Adrenal gland (tissue), 5 donors: ENCODE measurements around the gene FAM228A.

Source experiments
- POLR2A ChIP-seq, 2 donors: fragments of 450-650 bp; IDR thresholded peaks; one replicate each; pipeline ENCODE4 v1.6.1; 2017; ENCODE audit warnings: antibody characterized with exemption in 2 of 2, mild to moderate bottlenecking in 2 of 2, moderate library complexity in 1 of 2
- TF ChIP-seq, protein P1 (sequence below), 6 experiments: fragments of 450-650 bp in 4 of 6; fragments of 200-600 bp in 2 of 6; sonication (generic) in 1 of 6; IDR thresholded peaks; 1 replicate in 5 of 6; 2 replicates in 1 of 6; pipeline versions ENCODE4 v1.5.1 to v1.8.0; 2016 to 2021; ENCODE audit warnings: antibody characterized with exemption in 6 of 6, mild to moderate bottlenecking in 2 of 6, moderate library complexity in 1 of 6
- donor health status: DM: no; HTN: no; CAD: no.

DNA sequence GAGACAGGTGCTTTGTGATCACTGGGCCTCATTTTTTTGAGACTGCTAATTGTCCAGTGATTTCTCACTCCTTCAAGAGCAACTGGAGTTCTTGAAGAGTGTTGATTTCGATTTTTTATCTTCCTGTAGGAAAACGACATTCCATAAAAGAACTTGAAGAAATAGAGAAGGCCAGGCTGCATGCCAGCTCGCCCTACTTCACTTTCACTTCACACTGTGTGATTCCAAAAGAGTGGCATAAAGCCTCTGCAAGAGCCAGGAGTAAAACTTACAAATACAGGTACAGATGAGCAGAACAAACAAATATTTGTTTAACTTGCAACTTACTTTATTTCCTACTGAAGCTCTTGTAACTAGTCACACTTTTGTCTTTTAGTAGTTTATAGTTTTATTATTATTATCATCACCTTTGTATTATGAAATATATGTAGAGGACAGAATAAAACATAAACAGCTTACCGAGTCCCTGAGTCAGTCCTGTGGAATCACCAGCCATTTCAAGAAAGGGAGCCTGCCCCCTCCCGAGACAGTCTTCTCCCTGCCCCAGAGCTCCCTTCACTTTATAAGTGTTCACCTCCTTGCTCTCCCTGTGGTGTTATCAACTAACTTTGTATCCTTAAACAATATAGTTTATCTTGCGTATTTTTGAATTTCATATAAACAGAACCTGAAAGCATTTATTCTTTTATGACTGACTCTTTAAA lies 8.7 kb downstream of the FAM228A start:
- TF ChIP-seq, protein P1, sequence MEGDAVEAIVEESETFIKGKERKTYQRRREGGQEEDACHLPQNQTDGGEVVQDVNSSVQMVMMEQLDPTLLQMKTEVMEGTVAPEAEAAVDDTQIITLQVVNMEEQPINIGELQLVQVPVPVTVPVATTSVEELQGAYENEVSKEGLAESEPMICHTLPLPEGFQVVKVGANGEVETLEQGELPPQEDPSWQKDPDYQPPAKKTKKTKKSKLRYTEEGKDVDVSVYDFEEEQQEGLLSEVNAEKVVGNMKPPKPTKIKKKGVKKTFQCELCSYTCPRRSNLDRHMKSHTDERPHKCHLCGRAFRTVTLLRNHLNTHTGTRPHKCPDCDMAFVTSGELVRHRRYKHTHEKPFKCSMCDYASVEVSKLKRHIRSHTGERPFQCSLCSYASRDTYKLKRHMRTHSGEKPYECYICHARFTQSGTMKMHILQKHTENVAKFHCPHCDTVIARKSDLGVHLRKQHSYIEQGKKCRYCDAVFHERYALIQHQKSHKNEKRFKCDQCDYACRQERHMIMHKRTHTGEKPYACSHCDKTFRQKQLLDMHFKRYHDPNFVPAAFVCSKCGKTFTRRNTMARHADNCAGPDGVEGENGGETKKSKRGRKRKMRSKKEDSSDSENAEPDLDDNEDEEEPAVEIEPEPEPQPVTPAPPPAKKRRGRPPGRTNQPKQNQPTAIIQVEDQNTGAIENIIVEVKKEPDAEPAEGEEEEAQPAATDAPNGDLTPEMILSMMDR (IDR thresholded peaks at IDR 0.05) = no peak
- TF ChIP-seq POLR2A (IDR thresholded peaks at IDR 0.05) = no peak
